T-helper 2 cell treated with Interferon-gamma antibody and Interleukin-4, amounts not matched to agents 100 ng/mL and 5 ng/mL, for 36 hours (primary cell): ENCODE measurements around the gene MINDY4. TPM values are rescaled to one million over a fixed set of nuclear protein-coding genes. Genes with fewer than 3 reads are reported as not detected.

Experiments used
- intact Hi-C: fragments of 100-400 bp; cut with micrococcal nuclease; formaldehyde crosslinking; loops from one replicate; pipeline ENCODE4 v1.15.1; 2023
- total RNA-seq: library from RNA; stranded (reverse); gene quantifications from 2 replicates; pipeline ENCODE4 v1.2.3, GENCODE V29; 2022

MINDY4 gene
- total RNA-seq, 1 donor from 2014 or later = 1.2 TPM

GRCh38 chr7:30873656-30874055, 102.4 kb downstream of the MINDY4 start:
- intact Hi-C loops = no loop called here

GRCh38 chr7:30874656-30875302, 103.6 kb downstream of the MINDY4 start:
- intact Hi-C loops = no loop called here

GRCh38 chr7:30877015-30877769, 106.0 kb downstream of the MINDY4 start:
- intact Hi-C loops = no loop called here

- intact Hi-C loops = no loop called here
Measured at GRCh38 chr7:30877993-30878392, 106.8 kb downstream of the MINDY4 start.

- intact Hi-C loops = no loop called here
Measured at GRCh38 chr7:30879139-30880124, 108.2 kb downstream of the MINDY4 start.

GRCh38 chr7:30880125-30880720, 109.0 kb downstream of the MINDY4 start:
- intact Hi-C loops = no loop called here

GRCh38 chr7:30880941-30881340, 109.7 kb downstream of the MINDY4 start:
- intact Hi-C loops = no loop called here

- intact Hi-C loops = no loop called here
Measured at GRCh38 chr7:30881448-30881847, 110.2 kb downstream of the MINDY4 start.

- intact Hi-C loops = no loop called here
Measured at GRCh38 chr7:30884881-30885280, 113.7 kb downstream of the MINDY4 start.

- intact Hi-C loops = no loop called here
Measured at GRCh38 chr7:30886608-30887011, 115.4 kb downstream of the MINDY4 start.

- intact Hi-C loops = no loop called here
Measured at GRCh38 chr7:30887464-30887872, 116.3 kb downstream of the MINDY4 start.

- intact Hi-C loops = no loop called here
Measured at GRCh38 chr7:30888747-30889146, 117.5 kb downstream of the MINDY4 start.

- intact Hi-C loops = no loop called here
Measured at GRCh38 chr7:30890226-30890625, 119.0 kb downstream of the MINDY4 start.

GRCh38 chr7:30893357-30893756, 122.1 kb downstream of the MINDY4 start:
- intact Hi-C loops = no loop called here

GRCh38 chr7:30894009-30894408, 122.8 kb downstream of the MINDY4 start:
- intact Hi-C loops = no loop called here

- intact Hi-C loops = no loop called here
Measured at GRCh38 chr7:30894866-30895605, 123.8 kb downstream of the MINDY4 start.

- intact Hi-C loops = no loop called here
Measured at GRCh38 chr7:30896036-30896435, 124.8 kb downstream of the MINDY4 start.

GRCh38 chr7:30896783-30897637, 125.8 kb downstream of the MINDY4 start:
- intact Hi-C loops = no loop called here

- intact Hi-C loops = no loop called here
Measured at GRCh38 chr7:30897770-30898169, 126.6 kb downstream of the MINDY4 start.

- intact Hi-C loops = no loop called here
Measured at GRCh38 chr7:30898411-30898810, 127.2 kb downstream of the MINDY4 start.
